SK-N-SH (cell line): ENCODE data around the gene SRGAP1. TPM values are rescaled to one million over a fixed set of nuclear protein-coding genes. Genes with fewer than 3 reads are reported as not detected.

ENCODE experiments used
- CTCF ChIA-PET: fragments of 300-600, 350-600 bp; formaldehyde crosslinking; extraction: SDS; loops from one replicate; lab custom pipeline; 2021; lab: Yijun Ruan, JAX
- POLR2A ChIA-PET: fragments of 350-600 bp; sonication (Branson Sonifier 250); formaldehyde crosslinking; extraction: SDS; loops from one replicate; lab custom pipeline; 2020; ENCODE audit warnings: antibody characterized with exemption, inconsistent platforms; lab: Yijun Ruan, JAX
- DNase-seq: peaks from one replicate; pipeline ENCODE4 v3.0.0; 2012
- H2AFZ ChIP-seq: fragments of 200-600 bp; sonication (generic); 2 replicates; pipeline ENCODE4 v1.8.1; 2016; ENCODE audit warnings: antibody characterized with exemption, mild to moderate bottlenecking, low read depth
- H3F3A ChIP-seq: fragments of 200-600 bp; sonication (generic); replicated peaks from 2 replicates; pipeline ENCODE3; 2016; ENCODE audit warnings: antibody characterized with exemption, mild to moderate bottlenecking; ENCODE audit not compliant: insufficient read depth
- H3K27ac ChIP-seq, 2 experiments: fragments of 200-500 bp in 1 of 2; fragments of 200-600 bp in 1 of 2; sonication (Bioruptor generic) in 1 of 2; sonication (generic), shearing (Covaris generic) in 1 of 2; 2 replicates each; pipeline versions ENCODE4 v1.5.1 to v1.6.1; 2014 to 2016; ENCODE audit warnings: low read depth in 2 of 2, inconsistent platforms in 1 of 2, low read length in 1 of 2, mild to moderate bottlenecking in 1 of 2, mixed read lengths in 1 of 2
- H3K27me3 ChIP-seq: fragments of 200-600 bp; sonication (generic), shearing (Covaris generic); 2 replicates; pipeline ENCODE4 v1.6.1; 2016; ENCODE audit warnings: mixed run types; ENCODE audit not compliant: insufficient read depth
- H3K36me3 ChIP-seq, 2 experiments: fragments of 200-500 bp in 1 of 2; fragments of 200-600 bp in 1 of 2; sonication (Bioruptor generic) in 1 of 2; sonication (generic) in 1 of 2; replicated peaks in 1 of 2; 2 replicates each; pipeline versions ENCODE3 to v1.5.1; 2014 to 2016; ENCODE audit warnings: low read length in 1 of 2, mild to moderate bottlenecking in 1 of 2; ENCODE audit not compliant: insufficient read depth in 2 of 2, control insufficient read depth in 1 of 2
- H3K4me1 ChIP-seq, 2 experiments: fragments of 200-500 bp in 1 of 2; fragments of 200-600 bp in 1 of 2; sonication (Bioruptor generic) in 1 of 2; sonication (generic), shearing (Covaris generic) in 1 of 2; 2 replicates each; pipeline versions ENCODE4 v1.5.1 to v1.6.1; 2014 to 2016; ENCODE audit warnings: low read depth in 1 of 2, low read length in 1 of 2, mixed run types in 1 of 2; ENCODE audit not compliant: insufficient read depth in 2 of 2, control insufficient read depth in 1 of 2
- H3K4me2 ChIP-seq: fragments of 200-600 bp; sonication (generic), shearing (Covaris generic); 2 replicates; pipeline ENCODE4 v1.6.1; 2017; ENCODE audit warnings: mixed run types
- H3K4me3 ChIP-seq, 2 experiments: fragments of 200-500 bp in 1 of 2; fragments of 200-600 bp in 1 of 2; sonication (Bioruptor generic) in 1 of 2; sonication (generic), shearing (Covaris generic) in 1 of 2; 2 replicates each; pipeline versions ENCODE4 v1.5.1 to v1.8.1; 2014 to 2016; ENCODE audit warnings: low read depth in 2 of 2, inconsistent platforms in 1 of 2, low read length in 1 of 2, mild to moderate bottlenecking in 1 of 2, mixed read lengths in 1 of 2, moderate library complexity in 1 of 2
- H3K79me2 ChIP-seq: fragments of 200-600 bp; sonication (generic); 2 replicates; pipeline ENCODE4 v1.8.1; 2017; ENCODE audit warnings: mild to moderate bottlenecking; ENCODE audit not compliant: insufficient read depth
- H3K9ac ChIP-seq: fragments of 200-600 bp; sonication (generic); 2 replicates; pipeline ENCODE4 v1.6.1; 2017; ENCODE audit warnings: mixed run types
- H3K9me2 ChIP-seq: fragments of 200-600 bp; sonication (generic); 2 replicates; pipeline ENCODE4 v1.6.1; 2017; ENCODE audit warnings: mixed run types
- H3K9me3 ChIP-seq: fragments of 200-600 bp; sonication (generic); 2 replicates; pipeline ENCODE4 v1.6.1; 2017; ENCODE audit warnings: mixed run types, mild to moderate bottlenecking, moderate library complexity
- H4K20me1 ChIP-seq: fragments of 200-600 bp; sonication (generic); 2 replicates; pipeline ENCODE4 v1.6.1; 2017; ENCODE audit warnings: mild to moderate bottlenecking, mixed run types; ENCODE audit not compliant: insufficient read depth
- CHD2 ChIP-seq: fragments of 150-350 bp; IDR thresholded peaks from 2 replicates; pipeline ENCODE4 v1.6.1; 2018; ENCODE audit warnings: low read length; ENCODE audit not compliant: partially characterized antibody
- EZH2phosphoT487 ChIP-seq: fragments of 200-600 bp; sonication (generic); IDR thresholded peaks from 2 replicates; pipeline ENCODE4 v1.6.1; 2017; ENCODE audit warnings: low read depth, mixed run types, mild to moderate bottlenecking, antibody characterized with exemption, moderate library complexity, borderline replicate concordance
- MXI1 ChIP-seq: IDR thresholded peaks from 2 replicates; pipeline ENCODE4 v1.6.1; 2012; ENCODE audit warnings: mild to moderate bottlenecking, low read depth, low read length, improper control_type of control experiment
- PBX3 ChIP-seq: IDR thresholded peaks from 2 replicates; pipeline ENCODE4; 2012
- POLR2AphosphoS5 ChIP-seq: IDR thresholded peaks from 2 replicates; pipeline ENCODE4 v1.6.1; 2012; ENCODE audit warnings: low read depth, low read length
- REST ChIP-seq: IDR thresholded peaks from 2 replicates; pipeline ENCODE4 v1.6.1; 2012; ENCODE audit warnings: mild to moderate bottlenecking, low read depth, low read length, moderate library complexity
- RXRA ChIP-seq: IDR thresholded peaks from 2 replicates; pipeline ENCODE4 v1.4.0; 2012; ENCODE audit warnings: low read depth, mild to moderate bottlenecking, borderline replicate concordance
- SIN3A ChIP-seq: IDR thresholded peaks from 2 replicates; pipeline ENCODE4 v1.6.1; 2012; ENCODE audit warnings: low read depth, mild to moderate bottlenecking, low read length, moderate library complexity, borderline replicate concordance
- SMC3 ChIP-seq: IDR thresholded peaks from 2 replicates; pipeline ENCODE4 v1.6.1; 2012; ENCODE audit warnings: low read depth, low read length, improper control_type of control experiment
- TAF1 ChIP-seq: IDR thresholded peaks from 2 replicates; pipeline ENCODE4 v1.6.1; 2012; ENCODE audit warnings: low read depth, mild to moderate bottlenecking, low read length, moderate library complexity, borderline replicate concordance
- USF1 ChIP-seq: IDR thresholded peaks from 2 replicates; pipeline ENCODE4 v1.4.0; 2012; ENCODE audit warnings: low read depth, borderline replicate concordance
- WGBS: methylation state at CpG from one replicate; pipeline ENCODE4 v1.1.6; 2017; ENCODE audit warnings: low lambda C conversion rate; 5-methylcytosine and 5-hydroxymethylcytosine counted together
- polyA plus RNA-seq, 3 experiments: library from polyadenylated mRNA; depleted of rRNA; stranded (reverse); fragments of >200 nt; gene quantifications; 2 replicates each; pipeline ENCODE4 v1.2.3, GENCODE V29; 2012

SRGAP1 gene
- polyA plus RNA-seq, 1 of the 3 experiments (the other 2 are of a cell fraction): 2.6 TPM

GRCh38 chr12:64004641-64005040, 160.1 kb downstream of the SRGAP1 start:
- H3K4me1 ChIP-seq: peaks cover 0 to 27% of the 10 kb centered on the region in 2 experiments; a peak in 2 of 4 replicates
- no peaks in the 10 kb centered on the region for H3K9me3 ChIP-seq
- ChIA-PET CTCF (interaction anchor here (1.1 kb wide), 1 partner anchor 36 kb away, joined by 4 read pairs; no protein-coding TSS in a partner anchor), POLR2A (no interaction called here)
- no peak for DNase-seq
- 100% methylated on average over 3 of the region's 3 CpGs for WGBS
- no peaks in the 10 kb centered on the region for H3K79me2 ChIP-seq
- no peaks in the 10 kb centered on the region for H3K36me3 ChIP-seq
- H3K9me2 ChIP-seq: no peaks in the 10 kb centered on the region
- TF ChIP-seq CHD2 (no peak), PBX3 (no peak), SIN3A (no peak), USF1 (no peak), EZH2phosphoT487 (no peak), MXI1 (no peak), SMC3 (no peak), REST (no peak), POLR2AphosphoS5 (no peak), RXRA (no peak), TAF1 (no peak)
- peaks cover 15% of the 10 kb centered on the region for H3F3A ChIP-seq
- no peak overlapping the region for H3K4me2 ChIP-seq
- no peak overlapping the region for H3K9ac ChIP-seq
- H2AFZ ChIP-seq: no peak overlapping the region
- no peaks in the 10 kb centered on the region for H3K27me3 ChIP-seq
- no peak overlapping the region for H3K27ac ChIP-seq
- H4K20me1 ChIP-seq: no peaks in the 10 kb centered on the region
- H3K4me3 ChIP-seq: no peak overlapping the region
